SK-MEL-5 (cell line): ENCODE results near the gene CUEDC2. TPM values are rescaled to one million over a fixed set of nuclear protein-coding genes. Genes with fewer than 3 reads are reported as not detected.
A peak's percentile ranks its signal among the peaks of the same experiment; 100 is the strongest.
"Not testable (repeated sequence)": the region's sequence is repeated elsewhere in the genome, so short reads cannot be mapped to it uniquely, and the experiment has no call there.

ENCODE experiments used
- DNase-seq: peaks from one replicate; pipeline ENCODE4 v3.0.0-alpha.2; 2016; ENCODE audit warnings: low read depth, low spot score
- in situ Hi-C: cut with HindIII; loops from 2 replicates; pipeline ENCODE4 v1.10.0; 2016; ENCODE audit warnings: low sequenced_read_pairs, high pct_unique_total_duplicates, low pct_unique_long_range_greater_than_20kb
- total RNA-seq: library from RNA; depleted of rRNA; stranded (reverse); fragments of >200 nt; shearing (Covaris generic); gene quantifications from 2 replicates; pipeline ENCODE4 v1.2.3, GENCODE V29; 2014

CUEDC2 gene
- total RNA-seq, 1 experiment from 2014 or later: 24.3 TPM

GRCh38 chr10:102458656-102459055, 26.3 kb upstream of the CUEDC2 start:
- DNase-seq: no peak
- in situ Hi-C loops: no loop called here

DNA sequence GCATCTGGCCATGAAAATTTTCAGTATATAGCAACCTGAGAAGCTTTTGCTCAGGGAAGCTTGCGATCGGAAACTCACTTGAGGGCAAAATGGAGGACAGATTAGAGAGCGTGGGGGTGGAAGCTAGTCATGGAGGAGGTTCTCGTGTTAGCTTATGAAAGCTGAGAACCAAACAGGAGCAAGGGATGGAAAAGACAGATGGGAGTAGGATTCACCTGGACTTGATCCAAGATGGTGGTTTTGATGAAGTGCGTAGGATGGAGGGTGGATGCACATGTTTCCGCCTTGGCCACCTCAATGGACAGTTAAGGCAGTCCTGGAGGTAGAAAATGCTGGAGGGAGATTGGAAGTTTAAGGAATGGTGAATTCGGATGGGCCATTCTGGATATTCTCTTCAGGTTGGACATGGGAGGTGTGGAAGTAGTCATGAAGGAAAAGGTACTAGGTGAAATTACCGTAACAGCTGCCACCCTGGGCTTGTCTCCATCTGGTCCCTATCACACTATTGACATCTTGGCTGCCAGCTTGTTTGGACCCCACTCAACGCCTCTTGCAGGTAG, 25.3 kb upstream of the CUEDC2 start:
- no peak for DNase-seq
- in situ Hi-C loops: no loop called here

DNA sequence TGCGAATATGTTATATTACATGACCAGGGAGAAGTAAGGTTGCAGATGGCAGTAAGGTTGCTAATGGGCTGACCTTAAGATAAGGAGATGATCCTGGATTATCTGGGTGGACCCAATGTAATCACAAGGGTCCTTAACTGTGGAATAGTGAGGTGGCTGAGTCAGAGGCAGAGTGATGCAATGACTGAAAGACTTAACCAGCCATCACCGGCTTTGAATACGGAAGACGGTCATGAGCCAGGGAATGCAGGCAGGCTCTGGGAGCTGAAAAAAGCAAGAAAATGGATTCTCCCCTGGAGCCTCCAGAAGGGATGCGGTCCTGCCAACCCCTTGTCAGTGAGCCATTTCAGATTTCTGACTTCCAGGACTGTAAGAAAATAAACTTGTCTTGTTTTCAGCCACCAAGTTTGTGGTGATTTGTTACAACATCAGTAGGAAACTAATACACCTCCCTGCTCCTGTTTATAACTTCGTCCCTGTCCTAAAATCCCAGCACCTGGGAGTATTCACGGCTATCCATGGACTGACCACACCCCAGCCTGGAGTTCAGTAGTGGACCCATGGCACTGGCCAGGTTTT, 23.6 kb upstream of the CUEDC2 start:
- DNase-seq: peak; percentile 41
- in situ Hi-C loops: no loop called here

GRCh38 chr10:102454662-102455487, 22.5 kb upstream of the CUEDC2 start:
- in situ Hi-C loops: not testable (repeated sequence)

GRCh38 chr10:102453502-102453901, 21.1 kb upstream of the CUEDC2 start:
- no peak for DNase-seq
- in situ Hi-C loops: no loop called here

More at GRCh38 chr10:102454662-102455487, 22.5 kb upstream of the CUEDC2 start:
- not testable (repeated sequence) for DNase-seq

DNA sequence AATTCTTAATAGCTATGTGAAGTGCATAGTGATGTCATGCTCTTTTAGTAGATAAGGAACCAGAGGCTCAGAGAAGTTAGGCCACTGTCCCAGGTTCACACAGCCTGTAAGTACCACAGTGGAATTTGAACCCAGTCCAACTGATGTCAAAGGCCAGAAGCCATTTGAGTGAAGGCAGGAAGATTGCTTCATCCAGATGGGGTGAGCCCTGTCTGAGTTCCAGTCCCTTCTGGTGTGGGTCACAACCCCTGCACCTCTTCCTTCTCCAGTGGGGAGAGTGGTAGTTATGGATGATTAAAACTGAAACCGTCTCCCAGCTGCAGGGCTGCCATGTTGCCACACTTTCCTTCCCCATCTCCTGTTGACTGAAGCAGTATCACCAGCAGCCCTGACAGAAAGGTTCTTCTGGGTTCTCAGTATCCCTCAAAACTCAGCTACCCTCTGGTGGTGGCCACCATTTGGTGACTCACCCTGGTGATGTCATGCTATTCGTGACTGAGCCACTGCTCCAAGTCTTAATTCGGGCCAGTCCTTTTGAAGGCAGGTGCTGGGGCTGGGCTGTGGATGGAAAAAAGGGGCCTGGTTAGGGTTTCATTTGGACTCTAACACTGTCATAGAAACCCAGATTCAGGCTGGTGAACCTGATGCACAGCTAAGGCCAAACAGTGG, 20.4 kb upstream of the CUEDC2 start:
- in situ Hi-C loops: no loop called here

GRCh38 chr10:102451105-102451969, 19.0 kb upstream of the CUEDC2 start, which contains the start of gene C10orf95:
Gene C10orf95 (minus strand): TSS chr10:102451543. CDS start chr10:102451093, 450 bp downstream.
- no peak for DNase-seq
- in situ Hi-C loops: no loop called here

More for the DNA sequence above, 20.4 kb upstream of the CUEDC2 start:
- DNase-seq: no peak

GRCh38 chr10:102450374-102451104, 18.2 kb upstream of the CUEDC2 start:
- in situ Hi-C loops: no loop called here
- peak; percentile 74 for DNase-seq

DNA sequence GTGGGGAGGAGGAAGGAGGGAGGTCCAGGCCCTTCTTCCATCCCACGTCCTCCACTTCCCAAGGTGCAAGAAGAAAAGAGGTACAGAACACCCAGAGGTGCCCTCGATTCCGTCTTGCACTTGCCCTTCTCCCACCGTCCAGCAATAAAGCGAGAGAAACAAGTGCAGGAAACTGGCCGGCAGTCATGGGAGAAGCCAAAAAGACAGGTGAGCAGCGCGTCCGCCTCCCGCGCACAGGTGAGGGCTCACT, 17.7 kb upstream of the CUEDC2 start:
- in situ Hi-C loops: no loop called here

DNA sequence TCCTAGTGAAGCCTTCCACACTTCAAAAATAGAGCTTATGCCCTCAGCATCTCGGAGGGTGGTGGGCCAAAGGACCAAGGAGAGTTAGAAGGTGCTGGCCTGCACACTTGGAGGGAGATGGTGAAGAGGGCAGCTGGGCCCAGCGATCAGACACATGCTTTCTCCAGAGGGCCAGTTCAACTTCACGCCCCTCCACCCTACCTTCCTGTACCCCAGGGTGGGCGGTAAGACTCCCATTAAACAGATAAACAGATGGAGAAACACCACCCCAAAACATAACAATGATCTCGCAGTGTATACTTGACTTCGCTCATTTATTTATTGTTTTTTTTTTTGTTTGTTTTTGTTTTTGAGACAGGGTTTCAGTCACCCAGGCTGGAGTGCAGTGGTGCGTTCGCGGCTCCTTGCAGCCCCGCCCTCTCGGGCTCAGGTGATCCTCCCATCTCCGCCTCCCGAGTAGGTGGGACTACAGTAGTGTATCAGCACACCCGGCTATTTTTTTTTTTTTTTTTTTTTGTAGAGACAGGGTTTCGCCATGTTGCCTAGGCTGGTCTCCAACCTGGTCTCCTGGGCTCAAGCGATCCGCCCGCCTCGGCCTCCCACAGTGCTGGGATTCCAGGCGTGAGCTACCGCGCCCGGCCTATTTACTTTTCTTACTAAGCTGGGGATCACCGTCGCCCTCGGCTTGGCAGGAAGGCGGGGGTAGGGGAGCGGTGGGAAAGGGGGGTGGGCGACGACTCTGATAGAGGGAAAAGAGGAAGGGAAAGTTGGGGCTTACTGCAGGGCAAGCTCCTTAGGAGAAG, 17.1 kb upstream of the CUEDC2 start:
- in situ Hi-C loops: no loop called here

More for the DNA sequence above, 17.7 kb upstream of the CUEDC2 start:
- DNase-seq: no peak

GRCh38 chr10:102444851-102445250, 12.5 kb upstream of the CUEDC2 start:
- DNase-seq: no peak
- in situ Hi-C loops: no loop called here

More for the DNA sequence above, 17.1 kb upstream of the CUEDC2 start:
- peak; percentile 78 for DNase-seq

- in situ Hi-C loops: no loop called here
- no peak for DNase-seq
Measured at GRCh38 chr10:102438374-102438773, 6.0 kb upstream of the CUEDC2 start.

DNA sequence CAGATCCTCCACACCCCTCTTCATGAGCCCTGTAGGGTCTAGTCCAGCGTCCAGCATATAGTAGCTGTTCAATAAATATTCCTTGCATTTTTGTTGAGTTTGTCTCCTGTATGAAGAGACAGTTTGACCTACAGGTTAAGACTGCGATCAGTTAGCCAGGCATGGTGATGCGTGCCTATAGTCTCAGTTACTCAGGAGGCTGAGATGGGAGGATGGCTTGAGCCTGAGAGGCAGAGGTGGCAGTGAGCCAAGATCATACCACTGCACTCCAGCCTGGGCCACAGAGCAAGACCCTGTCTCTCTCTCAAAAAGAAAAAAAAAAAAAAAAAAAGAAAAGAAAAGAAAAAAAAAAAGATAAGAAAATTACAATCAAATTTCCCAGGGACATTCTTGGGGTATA, 5.1 kb upstream of the CUEDC2 start:
- in situ Hi-C loops: no loop called here

DNA sequence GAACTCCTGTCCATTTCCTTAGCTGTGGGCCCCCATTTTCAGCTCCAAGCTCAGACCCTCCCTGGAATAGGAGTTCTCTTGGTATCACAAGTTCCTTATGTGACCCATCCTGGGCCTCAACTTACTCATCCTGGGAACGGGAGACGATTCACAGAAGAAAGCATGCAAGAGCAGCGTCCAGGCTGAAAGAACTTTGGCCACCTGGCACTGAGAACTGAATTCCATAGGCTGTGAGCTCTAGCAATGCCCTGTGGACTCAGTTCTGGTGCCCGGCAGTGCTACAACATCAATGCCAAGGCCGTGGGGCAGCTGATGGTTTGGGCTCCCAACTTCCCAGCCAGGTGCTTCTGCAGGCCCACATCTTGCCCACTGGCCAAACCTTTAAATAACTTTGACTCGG, 3.9 kb upstream of the CUEDC2 start:
- in situ Hi-C loops: no loop called here

More for the DNA sequence above, 5.1 kb upstream of the CUEDC2 start:
- DNase-seq: no peak

DNA sequence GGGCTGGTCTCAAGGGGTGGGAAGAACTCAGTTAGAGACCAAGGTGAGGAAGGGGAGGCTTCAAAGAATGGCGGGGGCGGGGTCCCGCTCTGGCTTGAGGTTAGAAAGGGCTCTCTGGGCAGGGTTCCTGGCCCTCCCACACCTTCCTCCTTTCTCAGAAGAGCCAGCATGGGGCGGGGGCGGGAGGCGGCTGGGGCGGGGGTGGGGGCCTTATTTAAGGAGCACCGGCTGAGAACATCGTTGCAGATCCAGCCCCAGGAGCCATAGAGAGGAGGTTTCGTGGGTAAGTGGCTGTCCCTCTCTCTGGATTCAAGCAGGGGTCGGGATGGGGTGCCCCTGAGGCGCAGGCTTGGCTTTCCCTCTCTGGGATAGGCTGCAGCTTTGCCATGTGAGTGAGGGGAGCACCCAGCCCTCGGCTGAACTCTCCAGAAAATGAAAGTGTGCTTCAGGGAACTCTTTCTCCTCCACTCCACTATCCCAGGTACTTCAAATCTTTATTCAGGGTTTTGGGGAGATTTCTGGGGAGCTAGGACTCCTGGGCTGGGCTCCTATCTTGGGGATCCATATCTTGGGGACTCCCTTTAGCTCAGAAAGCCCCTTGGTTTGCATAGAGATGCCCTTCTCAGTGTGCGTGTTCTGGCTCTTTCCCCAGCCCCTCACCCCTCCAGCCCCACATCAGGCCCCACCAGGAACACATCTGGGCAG, 3.3 kb upstream of the CUEDC2 start:
- DNase-seq: no peak
- in situ Hi-C loops: no loop called here

More for the DNA sequence above, 3.9 kb upstream of the CUEDC2 start:
- no peak for DNase-seq

DNA sequence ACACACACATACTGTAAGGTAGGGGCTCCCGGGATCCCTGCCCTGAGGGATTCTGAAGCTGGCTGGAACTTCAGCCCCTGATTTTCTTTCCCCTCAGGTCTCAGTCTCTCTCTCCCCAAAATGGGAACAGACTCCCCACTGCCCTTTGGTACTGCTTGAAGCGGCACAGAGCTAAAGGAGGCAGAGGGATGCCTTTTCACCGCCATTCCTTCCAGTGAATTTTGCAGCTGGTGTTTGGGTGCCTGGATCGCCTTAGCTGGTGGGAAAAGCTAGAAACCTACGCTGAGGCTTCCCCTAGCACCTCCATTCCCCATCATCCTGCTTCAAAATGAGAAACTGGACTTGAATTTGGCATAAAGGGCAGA, 2.7 kb upstream of the CUEDC2 start:
- in situ Hi-C loops: no loop called here
- DNase-seq: no peak
